LoVo (cell line): Measurements from ENCODE around the gene IHH.

Experiments
- DNase-seq: peaks from one replicate; pipeline ENCODE4 v3.0.0-alpha.2; 2016; ENCODE audit warnings: low spot score

IHH gene

GRCh38 chr2:219038600-219038999 lies 22.1 kb downstream of the IHH start:
- no peak for DNase-seq

GRCh38 chr2:219037783-219038499 lies 22.8 kb downstream of the IHH start:
- DNase-seq, result no peak

- DNase-seq, result no peak
Measured at GRCh38 chr2:219035942-219036341, 24.8 kb downstream of the IHH start.

DNA sequence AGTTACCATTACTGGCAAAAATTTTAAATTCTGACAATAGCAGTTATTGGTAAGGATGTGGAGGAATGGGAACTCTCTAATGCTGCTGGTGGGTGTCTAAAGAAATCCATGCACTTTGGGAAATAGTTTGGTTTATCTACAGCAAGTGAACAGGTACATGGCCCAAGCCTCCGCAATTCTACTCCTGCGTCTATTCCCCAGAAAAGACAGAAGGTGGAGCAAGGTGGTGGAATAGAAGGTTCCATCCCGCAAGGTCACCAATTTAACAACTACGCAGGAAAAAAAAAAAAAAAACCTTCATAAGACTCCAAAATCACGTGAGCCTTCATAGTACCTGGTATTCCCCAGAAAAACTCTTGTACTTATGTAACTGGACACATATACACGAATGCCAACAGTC lies 25.9 kb downstream of the IHH start:
- no peak for DNase-seq

GRCh38 chr2:219032051-219032745 lies 28.5 kb downstream of the IHH start:
- no peak for DNase-seq

DNA sequence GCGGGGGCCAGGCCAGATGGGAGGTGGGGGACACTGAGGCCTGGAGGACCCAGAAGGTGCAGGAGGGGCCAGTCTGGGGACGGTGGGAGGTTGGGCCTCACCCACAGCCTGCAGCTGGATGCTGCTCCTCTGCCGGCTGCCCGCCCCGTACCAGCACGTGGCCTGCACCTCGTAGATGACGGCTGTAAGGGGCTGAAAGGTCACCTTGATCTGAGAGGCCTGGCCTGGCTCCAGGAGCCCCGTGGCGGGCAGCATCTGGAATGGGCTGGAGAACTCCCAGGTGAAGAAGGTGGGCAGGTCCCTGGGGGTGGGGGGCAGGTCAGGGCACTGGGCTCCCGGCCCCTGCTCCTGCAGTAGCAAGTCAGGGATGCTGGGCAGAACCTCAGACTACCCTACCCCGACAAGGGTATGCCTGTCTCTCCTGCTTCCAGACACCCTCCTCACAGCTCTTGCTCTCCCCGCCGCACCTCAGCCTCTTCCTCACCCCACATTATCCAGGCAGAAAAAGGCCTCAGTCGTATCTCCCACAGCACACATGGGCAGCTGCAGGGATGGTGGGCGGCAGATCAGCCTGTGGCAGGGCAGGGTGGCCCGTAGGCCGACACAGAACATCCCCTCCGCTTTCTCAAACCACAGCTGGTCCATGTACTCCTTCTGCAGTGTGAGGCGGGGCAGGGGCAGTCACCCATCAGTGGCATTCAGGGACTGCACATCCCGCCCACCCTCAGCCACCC lies 29.5 kb downstream of the IHH start:
- DNase-seq, result no peak

- no peak for DNase-seq
Measured at GRCh38 chr2:219030177-219030940, 30.4 kb downstream of the IHH start.

- DNase-seq, result peak; percentile 79
Measured at GRCh38 chr2:219029829-219030165, 30.9 kb downstream of the IHH start.

DNA sequence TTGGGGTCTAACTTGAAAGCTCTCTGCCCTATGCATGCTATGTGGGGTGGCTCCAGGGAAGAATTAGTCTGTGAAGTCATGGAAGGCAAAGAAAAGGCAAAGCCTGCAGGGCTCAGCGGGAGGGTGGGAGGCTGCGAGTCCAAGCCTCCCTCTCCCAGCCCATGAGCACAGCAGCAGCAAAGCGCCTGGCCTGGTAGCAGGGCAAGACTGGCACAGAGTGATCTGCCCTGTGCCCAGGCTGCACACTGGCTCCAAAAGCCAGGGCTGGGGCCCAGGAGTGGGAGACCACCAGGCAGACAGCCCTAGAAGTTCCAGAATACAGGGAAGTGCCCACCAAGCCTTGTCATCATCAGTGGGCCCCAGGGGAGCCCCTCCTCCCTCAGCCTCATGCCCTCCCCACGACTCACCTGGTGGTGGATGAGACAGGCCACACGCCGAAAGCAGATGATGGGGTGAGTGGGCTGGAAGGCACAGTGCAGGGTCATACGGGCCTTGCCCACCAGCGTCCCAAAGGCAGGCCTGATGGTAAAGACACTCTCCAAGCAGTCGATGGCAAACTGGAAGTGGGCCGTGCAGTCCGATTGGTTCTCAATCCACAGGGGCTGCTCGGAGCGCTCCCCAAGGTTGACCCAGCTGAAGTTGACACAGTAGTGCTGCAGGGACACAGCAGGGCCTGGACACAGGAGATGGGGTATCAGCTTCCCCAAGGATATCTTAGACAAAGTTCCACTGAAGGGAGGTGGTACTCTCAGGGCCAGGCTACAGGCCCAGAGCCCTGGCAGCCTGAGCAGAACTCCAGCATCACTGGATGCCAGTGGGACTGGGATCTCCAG lies 31.5 kb downstream of the IHH start:
- DNase-seq, result no peak

DNA sequence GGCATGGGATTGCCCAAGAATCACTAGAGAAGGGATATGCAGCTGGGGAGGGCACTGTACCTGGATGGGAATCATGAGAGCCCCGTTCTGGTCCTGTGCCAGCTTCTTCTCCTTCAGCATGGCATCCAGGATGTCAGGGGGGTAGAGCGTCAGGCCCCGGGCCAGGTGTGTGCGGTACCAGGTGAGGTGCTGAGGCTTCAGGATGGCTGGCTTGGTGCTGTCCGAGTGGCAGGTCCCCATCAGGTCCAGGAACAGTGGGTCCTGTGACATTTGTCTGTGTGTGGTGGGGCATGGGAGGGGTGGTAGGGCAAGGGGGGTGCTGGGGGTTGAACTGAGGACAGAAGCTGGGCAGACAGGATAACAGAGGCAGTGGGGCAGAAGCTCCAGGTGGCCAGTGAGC lies 32.6 kb downstream of the IHH start:
- no peak for DNase-seq

DNA sequence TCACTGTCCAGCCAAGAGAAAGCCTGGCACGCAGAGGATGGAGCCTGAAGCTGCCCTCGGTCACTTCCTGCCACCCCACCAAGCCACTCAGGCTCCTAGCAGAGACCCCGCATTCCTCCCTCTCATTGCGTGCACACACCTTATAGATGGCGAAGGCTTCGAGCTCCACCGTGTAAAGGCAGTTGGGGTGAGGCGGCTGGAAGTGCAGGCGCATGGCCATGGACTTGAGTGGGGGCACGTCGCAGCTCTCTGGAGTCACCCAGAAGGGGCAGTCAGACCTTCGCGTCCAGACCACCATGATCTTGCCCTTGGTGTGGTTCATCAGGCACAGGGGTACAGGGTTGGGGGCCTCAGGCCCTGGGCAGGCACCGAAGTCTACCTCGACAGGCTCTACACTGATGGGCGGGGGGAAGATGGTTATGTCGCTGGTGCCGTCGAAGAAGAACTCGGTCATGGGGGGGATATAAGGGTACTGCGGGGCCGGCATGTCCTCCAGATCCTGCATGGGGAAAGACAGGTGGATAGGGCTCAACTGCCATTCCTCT lies 33.1 kb downstream of the IHH start:
- no peak for DNase-seq

DNA sequence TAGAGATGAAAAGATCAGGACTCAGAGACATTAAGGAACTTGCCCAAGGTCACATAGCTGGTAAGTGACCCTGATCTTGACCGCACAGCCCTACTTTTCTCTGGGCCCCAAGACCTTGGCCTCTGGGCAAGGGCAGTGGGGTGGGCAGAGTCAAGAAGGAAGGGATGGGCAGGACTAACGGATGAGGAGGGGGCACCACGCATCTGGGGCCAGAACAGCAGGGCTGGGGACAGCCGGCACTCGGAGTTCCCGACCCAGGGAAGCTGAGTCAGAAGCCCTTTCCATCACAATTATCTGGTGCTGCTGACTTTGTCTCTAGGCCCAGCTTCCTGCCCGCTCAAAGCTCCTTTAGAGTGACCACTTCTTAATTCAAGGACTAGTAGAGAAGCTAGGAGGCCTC lies 33.8 kb downstream of the IHH start:
- DNase-seq, result no peak

DNA sequence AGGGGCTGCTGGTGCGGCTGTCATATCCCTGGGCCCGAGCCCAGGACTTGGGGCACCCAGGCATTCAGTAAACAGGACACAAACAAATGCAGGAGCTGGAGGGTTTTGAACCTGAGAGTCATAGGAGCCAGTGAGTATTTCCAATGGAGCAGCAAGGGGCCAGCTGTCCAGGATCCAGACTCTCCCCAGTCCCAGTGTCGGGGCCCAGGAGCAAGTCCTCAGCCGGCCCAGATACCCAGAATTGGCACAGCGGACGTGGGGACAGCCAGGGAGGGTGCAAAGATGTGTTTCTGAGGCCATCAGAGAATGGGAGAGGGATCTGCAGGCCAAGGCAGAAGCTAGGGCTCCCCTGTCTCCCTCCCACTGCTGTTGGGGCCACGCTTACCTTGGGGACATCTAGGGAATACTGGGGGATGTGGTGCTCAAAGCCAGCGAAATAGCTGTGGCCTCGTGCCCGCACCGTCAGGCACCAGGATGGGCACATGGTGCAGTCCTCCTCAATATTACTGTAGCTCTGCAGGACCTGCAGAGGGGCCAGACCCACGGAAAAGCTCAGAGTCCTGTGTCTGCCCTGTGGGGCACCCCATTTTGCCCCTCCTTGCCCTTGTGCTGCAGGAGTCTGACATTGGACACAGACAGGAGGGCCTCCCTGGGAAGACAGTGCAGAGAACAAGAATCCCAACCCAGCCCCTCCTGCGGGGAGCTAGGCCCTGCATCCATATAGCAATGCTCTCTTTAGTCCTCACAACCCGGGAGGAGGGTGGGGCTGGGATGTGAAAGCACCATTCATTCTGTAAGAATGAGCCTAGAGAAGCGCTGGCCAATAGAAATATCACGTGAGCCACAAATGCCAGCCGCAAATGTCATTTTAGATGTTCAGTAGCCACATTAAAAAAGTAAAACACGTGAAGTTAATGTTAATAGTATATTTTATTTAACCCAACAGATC lies 34.8 kb downstream of the IHH start:
- no peak for DNase-seq

DNA sequence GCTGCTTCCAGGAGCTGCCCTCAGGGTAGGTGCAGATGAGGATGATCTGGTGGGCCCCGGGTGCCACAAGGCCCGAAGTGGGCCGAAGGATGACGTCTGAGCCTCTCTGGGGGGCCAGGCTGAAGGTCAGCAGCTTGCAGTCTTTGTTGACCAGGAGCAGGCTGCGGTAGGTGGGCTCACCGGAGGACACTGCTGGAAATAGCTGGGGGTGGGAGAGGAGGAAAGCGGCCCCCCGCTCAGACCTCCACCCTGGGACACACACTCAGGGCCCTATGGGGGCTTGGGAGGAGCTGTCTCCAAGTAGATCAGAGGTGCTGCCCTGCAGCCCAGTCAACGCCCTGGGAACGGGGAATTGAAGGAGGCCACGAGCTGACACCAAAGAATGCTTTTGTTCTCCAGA lies 36.7 kb downstream of the IHH start:
- no peak for DNase-seq

DNA sequence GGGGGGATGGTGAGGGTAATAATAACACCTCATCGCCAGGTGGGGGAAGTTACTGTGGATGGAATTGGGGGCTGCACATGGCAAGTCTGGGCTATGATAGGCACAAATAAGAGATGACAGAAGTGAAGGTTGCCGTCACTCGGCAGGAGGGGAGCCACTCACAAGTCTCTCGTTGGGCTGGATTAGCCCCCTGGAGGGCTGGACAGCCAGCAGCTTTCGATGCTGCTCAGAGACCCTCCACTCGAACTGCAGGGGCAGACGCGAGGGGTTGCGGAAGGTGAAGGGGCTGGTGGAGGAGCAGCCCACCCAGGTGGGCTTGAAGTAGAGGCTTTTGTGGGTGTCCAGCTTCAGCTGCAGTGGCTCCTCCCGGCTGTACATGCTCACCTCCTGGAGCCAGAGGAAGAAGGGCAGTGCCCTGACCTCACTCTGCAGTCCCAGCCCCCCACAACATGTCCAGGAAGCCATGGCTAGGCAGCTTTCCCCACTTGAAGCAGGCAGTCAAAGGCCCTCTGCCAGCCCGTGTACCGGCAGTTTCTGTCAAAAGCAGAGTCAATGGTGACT lies 37.6 kb downstream of the IHH start:
- no peak for DNase-seq

DNA sequence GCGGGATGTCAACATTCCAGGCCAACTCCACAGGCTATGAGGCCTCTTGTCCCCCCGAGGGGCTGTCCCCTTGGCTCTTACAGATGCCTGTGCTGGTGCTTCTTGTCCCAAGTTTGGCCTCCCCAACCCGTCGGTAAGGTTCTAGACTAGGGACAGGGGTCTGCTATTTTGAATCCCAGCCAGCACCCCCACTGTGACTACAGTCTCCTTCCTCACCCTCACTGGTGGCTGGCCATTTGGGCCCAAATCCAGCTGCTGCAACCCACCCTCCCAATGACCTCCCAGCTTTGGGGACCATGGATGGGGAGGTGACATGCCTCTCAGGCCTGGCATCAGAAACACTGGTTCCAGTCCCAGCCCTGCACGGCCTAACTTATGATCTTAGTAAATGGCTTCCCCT lies 38.1 kb downstream of the IHH start:
- no peak for DNase-seq

DNA sequence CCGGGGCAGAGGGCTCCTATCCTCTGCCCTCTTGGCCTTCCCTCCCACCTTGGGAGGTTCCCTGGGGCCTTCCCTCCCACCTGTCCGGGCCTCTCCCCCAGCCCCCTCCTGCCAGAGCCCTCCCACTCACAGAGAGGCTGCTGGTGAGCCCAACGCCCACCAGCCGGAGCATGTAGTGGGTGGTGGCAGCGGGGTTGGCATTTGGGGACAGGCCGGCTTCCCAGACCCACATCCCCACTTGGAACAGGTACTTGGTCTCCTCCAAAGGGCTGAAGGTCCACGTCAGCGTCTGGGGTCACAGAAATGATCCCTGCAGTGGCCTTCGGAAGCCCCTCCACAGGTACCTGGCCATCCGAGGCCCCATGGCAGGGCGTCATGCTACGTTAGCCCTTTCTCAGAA lies 38.7 kb downstream of the IHH start:
- no peak for DNase-seq

- no peak for DNase-seq
Measured at GRCh38 chr2:219021591-219021990, 39.1 kb downstream of the IHH start.

DNA sequence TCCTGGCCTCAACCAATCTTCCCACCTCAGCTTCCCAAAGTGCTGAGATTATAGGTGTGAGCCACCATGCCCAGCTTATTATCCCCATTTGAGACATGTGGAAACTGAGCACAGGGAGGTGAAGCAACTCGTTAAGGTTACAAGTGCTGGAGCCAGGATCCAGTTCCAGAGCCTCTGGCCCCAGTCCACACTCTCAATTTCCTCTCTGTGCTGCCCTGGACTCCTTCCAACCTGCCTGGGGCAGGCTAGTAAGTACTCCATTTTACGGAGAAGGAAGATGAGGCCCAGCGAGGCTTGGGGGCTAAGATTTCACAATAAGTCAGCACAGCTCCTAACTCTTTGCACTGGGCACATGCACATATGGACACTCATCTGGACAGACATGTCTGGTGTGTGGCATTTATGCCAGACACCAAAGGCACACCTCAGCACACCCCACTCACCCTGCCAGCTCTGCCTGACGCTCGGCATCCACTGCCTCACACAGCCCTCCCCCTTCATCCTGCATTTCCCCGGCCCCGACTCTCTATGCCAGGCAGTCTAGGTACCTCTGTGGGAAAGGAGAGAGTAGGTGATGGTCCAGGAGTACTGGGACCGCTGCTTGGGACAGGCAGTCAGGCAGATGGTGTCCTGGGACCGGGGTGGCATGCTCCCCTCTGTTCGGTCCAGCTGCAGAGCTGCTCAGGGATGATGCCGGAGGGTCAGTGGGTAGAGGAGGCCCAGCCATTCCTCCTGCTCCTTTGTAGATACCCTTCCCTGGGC lies 39.9 kb downstream of the IHH start:
- no peak for DNase-seq
